HG03039 (cell line): Measurements from ENCODE around the gene RBM25.
"Not testable (repeated sequence)": the region's sequence is repeated elsewhere in the genome, so short reads cannot be mapped to it uniquely, and the experiment has no call there.

Experiments
- ATAC-seq: cut with Tn5 transposase; IDR thresholded peaks from one replicate; pipeline ENCODE4 v1.9.1; 2021; ENCODE audit warnings: mild to moderate bottlenecking, moderate library complexity; ENCODE audit not compliant: unreplicated experiment

RBM25 gene

DNA sequence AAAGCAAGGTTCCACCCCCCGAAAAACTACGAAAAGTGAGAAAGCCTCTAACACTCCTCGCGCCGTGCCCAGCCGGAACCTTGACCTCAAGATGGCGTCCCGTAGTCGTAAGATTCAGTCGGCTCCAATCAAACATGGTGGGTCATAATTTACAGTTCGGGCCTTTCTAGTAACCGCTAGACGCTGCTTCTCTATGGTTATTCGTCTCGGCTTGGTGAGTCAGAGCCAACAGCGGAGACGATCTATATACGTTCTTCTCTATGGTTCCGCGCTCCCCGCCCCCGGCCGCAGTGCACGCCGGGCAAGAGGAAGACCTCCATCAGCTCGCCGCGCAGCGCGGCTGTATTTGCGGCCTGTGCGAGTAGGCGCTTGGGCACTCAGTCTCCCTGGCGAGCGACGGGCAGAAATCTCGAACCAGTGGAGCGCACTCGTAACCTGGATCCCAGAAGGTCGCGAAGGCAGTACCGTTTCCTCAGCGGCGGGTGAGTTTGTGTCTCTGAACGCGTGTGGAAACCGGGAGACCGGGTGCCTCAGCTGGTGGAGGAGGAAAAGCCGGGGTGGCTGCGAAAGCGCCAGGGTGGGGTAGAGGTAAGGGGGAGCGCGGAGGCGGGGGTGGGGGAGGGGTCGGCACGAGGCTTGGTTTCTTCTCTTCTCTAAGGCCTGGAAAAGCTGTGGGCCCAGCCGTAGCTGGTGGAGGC is at the start of gene RBM25:
Gene RBM25 (plus strand): TSS at position 311 of the 698 bp plus-strand sequence. CDS start 13,108 bp downstream, outside the sequence.
- peak; percentile 87 for ATAC-seq

GRCh38 chr14:73011189-73011588 is 47.1 kb upstream of the RBM25 start:
- ATAC-seq, result not testable (repeated sequence)

GRCh38 chr14:73014105-73014504 is 44.2 kb upstream of the RBM25 start:
- no peak for ATAC-seq

- not testable (repeated sequence) for ATAC-seq
These were observed 42.8 kb upstream of the RBM25 start for GRCh38 chr14:73015552-73015951.

DNA sequence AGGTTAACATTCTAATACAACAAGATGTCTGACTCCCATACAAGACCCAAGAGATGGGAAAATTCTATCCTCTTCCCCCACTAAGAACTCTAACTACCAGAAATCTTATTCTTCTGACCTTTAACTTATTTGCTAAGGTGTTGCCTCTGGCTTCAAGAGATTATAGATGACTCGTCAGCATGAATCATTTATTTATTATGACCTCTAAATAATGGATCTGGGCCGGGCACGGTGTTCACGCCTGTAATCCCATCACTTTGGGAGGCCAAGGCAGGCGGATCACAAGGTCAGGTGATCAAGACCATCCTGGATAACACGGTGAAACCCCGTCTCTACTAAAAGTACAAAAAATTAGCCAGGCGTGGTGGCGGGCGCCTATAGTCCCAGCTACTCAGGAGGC is 42.3 kb upstream of the RBM25 start:
- not testable (repeated sequence) for ATAC-seq

GRCh38 chr14:73022051-73022450 is 36.3 kb upstream of the RBM25 start:
- ATAC-seq, result no peak

DNA sequence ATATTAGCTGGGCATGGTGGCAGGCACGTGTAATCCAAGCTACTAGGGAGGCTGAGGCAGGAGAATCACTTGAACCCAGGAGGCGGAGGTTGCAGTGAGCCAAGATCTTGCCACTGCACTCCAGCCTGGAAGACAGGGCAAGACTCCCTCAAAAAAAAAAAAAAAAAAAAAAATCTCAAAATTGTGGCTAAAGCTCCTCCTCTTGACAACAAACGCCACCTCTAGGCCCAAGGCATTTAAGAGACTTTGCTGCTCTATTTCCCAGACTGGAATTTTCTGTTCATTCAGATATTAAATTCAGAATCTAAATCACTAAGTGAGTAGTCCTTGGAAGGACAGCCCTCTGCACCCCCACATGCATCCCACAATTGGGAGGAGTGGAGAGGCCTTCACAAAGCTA is 32.8 kb upstream of the RBM25 start:
- no peak for ATAC-seq

DNA sequence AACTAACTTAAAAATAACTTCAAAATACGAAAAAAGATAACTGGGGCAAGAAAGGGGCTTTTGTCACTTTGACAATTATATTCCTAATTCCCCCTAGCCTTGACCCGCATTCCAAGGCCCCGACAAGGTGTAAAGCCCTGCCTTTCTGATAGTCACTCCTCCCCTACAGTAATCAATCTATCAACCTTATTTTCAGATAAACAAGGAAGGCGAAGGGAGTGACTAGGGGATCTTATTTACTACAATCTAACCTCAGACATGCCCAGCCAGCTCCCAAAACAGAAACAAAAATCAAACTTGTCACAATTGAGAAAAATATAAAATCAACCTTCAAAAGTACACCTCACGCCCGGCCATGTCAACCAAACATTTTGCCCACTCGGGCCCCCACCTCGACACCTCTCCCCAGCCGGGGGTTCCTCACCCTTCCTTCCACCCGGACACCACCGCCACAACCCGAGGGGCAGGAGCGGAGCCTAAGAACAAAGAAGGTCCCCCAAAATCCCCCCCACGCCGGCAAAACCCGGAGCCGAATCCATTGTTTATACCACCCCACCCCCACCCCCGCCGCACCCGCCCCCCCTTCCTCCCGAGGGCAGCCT is 32.0 kb upstream of the RBM25 start:
- no peak for ATAC-seq

DNA sequence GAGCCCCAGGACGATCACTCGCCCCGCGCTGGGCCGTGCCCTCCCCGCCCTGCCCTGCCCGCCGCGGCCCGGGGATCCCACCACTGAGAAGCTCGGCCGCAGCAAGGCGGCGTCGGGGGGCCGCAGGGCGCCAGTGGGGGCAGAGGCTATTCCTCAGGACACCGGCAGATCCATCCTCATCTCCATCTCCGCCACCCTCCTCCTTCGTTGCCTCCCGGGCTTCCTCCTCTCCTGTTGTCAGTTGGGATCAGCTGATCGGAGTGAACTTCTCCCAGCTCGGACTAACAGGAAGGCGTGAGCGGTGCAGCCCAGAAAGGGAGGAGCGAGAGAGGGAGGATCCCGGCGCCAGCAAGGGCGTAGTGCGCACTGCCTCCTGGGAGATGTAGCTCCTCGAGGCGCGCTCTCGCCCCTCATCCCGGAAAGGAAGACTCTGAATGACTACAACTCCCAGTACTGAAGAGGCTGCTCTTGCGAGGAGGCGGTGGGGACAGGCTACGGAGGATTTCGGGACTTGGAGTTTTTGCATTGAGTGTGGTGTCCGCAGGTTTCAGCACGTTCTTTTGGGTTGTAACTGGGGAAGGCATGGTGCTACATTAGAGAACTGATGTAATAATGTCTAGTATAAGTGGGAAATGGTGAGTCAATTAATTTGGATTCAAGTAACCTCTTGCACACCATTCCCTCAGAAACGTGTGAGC is 31.3 kb upstream of the RBM25 start, which contains the start of gene ZFYVE1:
Gene ZFYVE1 (minus strand): TSS at position 262 of the 698 bp plus-strand sequence. CDS start 2,598 bp downstream, outside the sequence.
- peak; percentile 95 for ATAC-seq

- ATAC-seq, result no peak
These were observed 30.8 kb upstream of the RBM25 start for GRCh38 chr14:73027546-73027945.

DNA sequence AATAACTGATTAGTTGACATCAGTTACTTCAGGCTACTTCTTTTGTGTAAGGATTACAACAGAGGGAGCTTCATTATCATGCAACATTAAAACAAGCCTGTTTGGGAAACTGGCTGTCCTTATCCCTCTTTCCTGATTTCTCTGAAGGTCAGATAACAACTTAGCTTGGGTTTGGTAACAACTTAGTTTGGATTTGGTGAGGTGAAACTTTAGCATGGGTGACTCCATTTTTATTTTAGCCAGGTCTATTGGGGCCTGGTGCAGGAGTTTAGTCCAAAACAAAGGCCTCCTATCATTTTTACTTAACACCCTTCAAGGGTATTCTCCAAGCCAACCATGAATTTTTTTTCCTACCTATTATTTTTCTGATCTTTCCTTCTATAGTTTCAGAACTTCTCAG is 30.4 kb upstream of the RBM25 start:
- no peak for ATAC-seq

- not testable (repeated sequence) for ATAC-seq
These were observed 21.5 kb upstream of the RBM25 start for GRCh38 chr14:73036706-73037450.

DNA sequence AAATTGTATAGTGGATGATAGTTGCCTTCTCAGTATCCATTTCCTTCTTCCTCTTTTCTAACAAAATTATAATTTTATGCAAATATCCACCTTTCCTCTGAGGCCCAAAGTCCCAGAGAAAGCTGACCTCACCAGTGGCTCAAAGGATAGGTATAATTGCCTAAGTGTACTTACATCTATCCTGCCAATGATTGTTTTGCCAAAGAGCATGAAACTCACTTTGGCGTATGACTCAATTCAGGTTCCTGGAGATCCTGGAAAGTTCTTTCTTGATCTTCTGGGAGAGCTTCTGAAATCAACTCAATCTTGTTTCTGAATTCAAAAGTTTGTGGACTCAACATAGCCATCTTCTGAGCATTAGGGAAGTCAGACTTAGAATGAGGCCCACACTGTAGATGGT is 10.5 kb upstream of the RBM25 start:
- no peak for ATAC-seq

GRCh38 chr14:73049428-73049827 is 8.9 kb upstream of the RBM25 start:
- ATAC-seq, result no peak

GRCh38 chr14:73055251-73055650 is 3.1 kb upstream of the RBM25 start:
- ATAC-seq, result no peak

GRCh38 chr14:73057944-73058223 is 450 bp upstream of the RBM25 start:
- no peak for ATAC-seq

GRCh38 chr14:73058922-73059673 is 764 bp downstream of the RBM25 start:
- ATAC-seq, result peak; percentile 1

- ATAC-seq, result no peak
These were observed 11.3 kb downstream of the RBM25 start for GRCh38 chr14:73069585-73069984.

DNA sequence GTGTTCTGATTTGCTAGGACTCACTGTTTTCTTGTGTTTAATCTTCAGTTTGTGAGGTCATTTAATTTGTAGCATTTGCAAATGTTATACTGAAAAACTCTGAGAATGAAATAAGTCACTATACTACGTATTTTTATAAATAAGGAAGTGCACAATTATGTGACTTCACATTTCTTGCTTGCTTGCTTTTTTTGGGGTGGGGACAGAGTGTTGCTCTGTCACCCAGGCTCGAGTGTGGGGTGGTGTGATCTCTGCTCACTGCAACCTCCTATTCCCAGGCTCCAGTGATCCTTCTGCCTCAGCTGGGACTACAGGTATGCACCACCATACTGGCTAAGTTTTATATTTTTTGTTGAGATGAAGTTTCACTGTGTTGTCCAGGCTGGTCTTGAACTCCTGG is 32.7 kb downstream of the RBM25 start:
- no peak for ATAC-seq

DNA sequence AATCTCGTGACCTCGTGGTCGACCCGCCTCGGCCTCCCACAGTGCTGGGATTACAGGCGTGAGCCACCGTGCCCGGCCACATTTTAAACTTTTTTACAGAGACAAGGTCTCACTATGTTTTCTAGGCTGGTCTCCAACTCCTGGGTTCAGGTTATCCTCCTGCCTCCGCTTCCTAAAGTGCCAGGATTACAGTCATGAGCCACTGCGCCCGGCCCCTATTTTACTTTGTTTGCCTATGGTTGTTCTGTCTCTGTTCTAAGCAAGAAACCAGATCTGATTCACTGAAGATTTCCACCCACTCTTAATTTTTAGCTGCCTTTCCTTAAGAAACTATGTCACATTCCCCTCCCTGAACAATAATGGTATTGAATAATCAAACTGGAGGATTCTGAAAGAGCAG is 39.1 kb downstream of the RBM25 start:
- no peak for ATAC-seq

DNA sequence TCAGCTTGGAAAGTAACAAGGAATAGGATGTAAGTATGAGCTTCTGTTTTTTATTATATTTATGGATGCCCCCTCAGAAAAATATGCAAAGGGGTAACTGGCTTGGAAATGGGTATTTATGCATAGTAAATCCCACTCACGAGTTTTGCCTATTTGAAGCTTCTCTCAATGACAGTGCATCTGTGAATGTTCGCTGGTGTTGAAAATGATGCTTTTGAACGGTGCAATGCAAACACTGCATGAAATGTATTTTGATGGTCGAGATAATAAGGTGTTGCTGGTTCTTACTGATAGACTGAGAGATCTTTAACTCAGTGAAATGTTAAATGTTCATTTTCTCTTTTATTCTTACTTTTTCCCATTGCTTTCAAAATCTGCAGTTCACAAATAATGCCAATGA is 42.0 kb downstream of the RBM25 start:
- no peak for ATAC-seq
